ENCODE measurements around the gene GLRX3.

DNA sequence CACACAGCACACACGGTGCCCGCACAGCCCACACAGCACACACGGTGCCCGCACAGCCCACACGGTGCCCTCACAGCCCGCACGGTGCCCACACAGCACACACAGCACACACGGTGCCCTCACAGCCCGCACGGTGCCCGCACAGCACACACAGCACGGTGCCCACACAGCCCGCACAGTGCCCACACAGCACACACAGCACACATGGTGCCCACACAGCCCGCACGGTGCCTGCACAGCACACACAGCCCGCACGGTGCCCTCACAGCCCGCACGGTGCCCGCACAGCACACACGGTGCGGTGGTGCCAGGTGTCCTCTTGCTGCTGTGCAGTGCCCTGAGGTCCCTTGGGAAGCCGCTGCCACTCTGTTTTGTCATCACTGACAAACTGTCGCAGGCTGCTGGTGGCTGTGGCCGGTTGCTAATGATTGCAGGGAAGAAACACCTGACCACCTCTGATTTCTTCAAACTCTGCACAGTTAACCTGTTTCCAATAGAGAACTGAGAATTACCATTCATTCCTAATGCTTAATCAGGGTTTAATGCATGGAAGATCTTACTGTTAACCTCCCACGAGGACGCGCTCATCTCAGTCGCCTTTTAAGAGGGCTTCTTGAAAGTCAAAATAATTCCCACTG is 66.9 kb downstream of the GLRX3 start:
- TF ChIP-seq, protein P1, sequence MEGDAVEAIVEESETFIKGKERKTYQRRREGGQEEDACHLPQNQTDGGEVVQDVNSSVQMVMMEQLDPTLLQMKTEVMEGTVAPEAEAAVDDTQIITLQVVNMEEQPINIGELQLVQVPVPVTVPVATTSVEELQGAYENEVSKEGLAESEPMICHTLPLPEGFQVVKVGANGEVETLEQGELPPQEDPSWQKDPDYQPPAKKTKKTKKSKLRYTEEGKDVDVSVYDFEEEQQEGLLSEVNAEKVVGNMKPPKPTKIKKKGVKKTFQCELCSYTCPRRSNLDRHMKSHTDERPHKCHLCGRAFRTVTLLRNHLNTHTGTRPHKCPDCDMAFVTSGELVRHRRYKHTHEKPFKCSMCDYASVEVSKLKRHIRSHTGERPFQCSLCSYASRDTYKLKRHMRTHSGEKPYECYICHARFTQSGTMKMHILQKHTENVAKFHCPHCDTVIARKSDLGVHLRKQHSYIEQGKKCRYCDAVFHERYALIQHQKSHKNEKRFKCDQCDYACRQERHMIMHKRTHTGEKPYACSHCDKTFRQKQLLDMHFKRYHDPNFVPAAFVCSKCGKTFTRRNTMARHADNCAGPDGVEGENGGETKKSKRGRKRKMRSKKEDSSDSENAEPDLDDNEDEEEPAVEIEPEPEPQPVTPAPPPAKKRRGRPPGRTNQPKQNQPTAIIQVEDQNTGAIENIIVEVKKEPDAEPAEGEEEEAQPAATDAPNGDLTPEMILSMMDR (conservative IDR thresholded peaks at IDR 0.05; ENCODE audit: low read depth in 2 of 2) = no peak
- no peak for TF ChIP-seq CREB1 (CRISPR knock-in tag; IDR thresholded peaks at IDR 0.05; ENCODE audit: low read depth)
- no peak for TF ChIP-seq JUNB (IDR thresholded peaks at IDR 0.05; ENCODE audit: unreplicated experiment)
- TF ChIP-seq EZH2 (IDR thresholded peaks at IDR 0.05; ENCODE audit: low read depth, unreplicated experiment) = no peak
- TF ChIP-seq, protein P2, sequence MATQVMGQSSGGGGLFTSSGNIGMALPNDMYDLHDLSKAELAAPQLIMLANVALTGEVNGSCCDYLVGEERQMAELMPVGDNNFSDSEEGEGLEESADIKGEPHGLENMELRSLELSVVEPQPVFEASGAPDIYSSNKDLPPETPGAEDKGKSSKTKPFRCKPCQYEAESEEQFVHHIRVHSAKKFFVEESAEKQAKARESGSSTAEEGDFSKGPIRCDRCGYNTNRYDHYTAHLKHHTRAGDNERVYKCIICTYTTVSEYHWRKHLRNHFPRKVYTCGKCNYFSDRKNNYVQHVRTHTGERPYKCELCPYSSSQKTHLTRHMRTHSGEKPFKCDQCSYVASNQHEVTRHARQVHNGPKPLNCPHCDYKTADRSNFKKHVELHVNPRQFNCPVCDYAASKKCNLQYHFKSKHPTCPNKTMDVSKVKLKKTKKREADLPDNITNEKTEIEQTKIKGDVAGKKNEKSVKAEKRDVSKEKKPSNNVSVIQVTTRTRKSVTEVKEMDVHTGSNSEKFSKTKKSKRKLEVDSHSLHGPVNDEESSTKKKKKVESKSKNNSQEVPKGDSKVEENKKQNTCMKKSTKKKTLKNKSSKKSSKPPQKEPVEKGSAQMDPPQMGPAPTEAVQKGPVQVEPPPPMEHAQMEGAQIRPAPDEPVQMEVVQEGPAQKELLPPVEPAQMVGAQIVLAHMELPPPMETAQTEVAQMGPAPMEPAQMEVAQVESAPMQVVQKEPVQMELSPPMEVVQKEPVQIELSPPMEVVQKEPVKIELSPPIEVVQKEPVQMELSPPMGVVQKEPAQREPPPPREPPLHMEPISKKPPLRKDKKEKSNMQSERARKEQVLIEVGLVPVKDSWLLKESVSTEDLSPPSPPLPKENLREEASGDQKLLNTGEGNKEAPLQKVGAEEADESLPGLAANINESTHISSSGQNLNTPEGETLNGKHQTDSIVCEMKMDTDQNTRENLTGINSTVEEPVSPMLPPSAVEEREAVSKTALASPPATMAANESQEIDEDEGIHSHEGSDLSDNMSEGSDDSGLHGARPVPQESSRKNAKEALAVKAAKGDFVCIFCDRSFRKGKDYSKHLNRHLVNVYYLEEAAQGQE (IDR thresholded peaks at IDR 0.05; ENCODE audit: unreplicated experiment) = no peak
- TF ChIP-seq EZH2phosphoT487 (IDR thresholded peaks at IDR 0.05; ENCODE audit: unreplicated experiment) = no peak
- TF ChIP-seq POLR2AphosphoS5 (IDR thresholded peaks at IDR 0.05; ENCODE audit: low read depth) = no peak
- TF ChIP-seq NANOG (IDR thresholded peaks at IDR 0.05; ENCODE audit: borderline replicate concordance) = no peak
